ENCODE results near the gene PARD6G.
"Not testable (repeated sequence)": the region's sequence is repeated elsewhere in the genome, so short reads cannot be mapped to it uniquely, and the experiment has no call there.

Gene PARD6G

GRCh38 chr18:80241919-80242777, 5.2 kb downstream of the PARD6G start:
- DNase-seq (ENCODE audit: low read depth in 2 of 2), result no peak

GRCh38 chr18:80239830-80240229, 7.5 kb downstream of the PARD6G start:
- no peak for DNase-seq (ENCODE audit: low read depth in 2 of 2)

GRCh38 chr18:80238651-80239260, 8.6 kb downstream of the PARD6G start:
- DNase-seq (ENCODE audit: low read depth in 2 of 2), result no peak

DNA sequence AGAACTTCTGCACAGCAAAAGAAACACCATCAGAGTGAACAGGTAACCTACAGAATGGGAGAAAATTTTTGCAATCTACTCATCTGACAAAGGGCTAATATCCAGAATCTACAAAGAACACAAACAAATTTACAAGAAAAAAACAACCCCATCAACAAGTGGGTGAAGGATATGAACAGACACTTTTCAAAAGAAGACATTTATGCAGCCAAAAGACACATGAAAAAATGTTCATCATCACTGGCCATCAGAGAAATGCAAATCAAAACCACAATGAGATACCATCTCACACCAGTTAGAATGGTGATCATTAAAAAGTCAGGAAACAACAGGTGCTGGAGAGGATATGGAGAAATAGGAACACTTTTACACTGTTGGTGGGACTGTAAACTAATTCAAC, 9.8 kb downstream of the PARD6G start:
- not testable (repeated sequence) for DNase-seq (ENCODE audit: low read depth in 2 of 2)

GRCh38 chr18:80234398-80234797, 12.9 kb downstream of the PARD6G start:
- DNase-seq (ENCODE audit: low read depth in 2 of 2), result no peak

DNA sequence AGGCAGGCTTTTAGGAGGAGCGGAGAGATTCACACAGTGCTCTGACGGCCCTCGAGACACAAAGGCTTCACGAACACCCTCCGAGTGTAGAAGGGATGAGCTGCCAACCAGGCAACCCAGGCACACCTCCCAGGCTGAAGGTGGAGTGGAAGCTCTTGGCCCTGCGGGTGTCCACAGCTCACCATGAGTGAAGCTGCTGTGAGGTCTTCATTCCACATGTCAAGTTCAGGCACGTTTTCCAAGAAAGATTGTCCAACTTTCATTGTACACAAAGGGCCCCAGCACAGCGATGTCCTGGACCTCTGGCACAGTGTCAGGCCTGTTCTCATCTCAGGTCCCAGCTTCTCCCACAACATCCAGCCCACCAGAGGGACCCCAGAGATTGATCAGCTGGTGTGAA, 13.4 kb downstream of the PARD6G start:
- DNase-seq (ENCODE audit: low read depth in 2 of 2), result no peak

DNA sequence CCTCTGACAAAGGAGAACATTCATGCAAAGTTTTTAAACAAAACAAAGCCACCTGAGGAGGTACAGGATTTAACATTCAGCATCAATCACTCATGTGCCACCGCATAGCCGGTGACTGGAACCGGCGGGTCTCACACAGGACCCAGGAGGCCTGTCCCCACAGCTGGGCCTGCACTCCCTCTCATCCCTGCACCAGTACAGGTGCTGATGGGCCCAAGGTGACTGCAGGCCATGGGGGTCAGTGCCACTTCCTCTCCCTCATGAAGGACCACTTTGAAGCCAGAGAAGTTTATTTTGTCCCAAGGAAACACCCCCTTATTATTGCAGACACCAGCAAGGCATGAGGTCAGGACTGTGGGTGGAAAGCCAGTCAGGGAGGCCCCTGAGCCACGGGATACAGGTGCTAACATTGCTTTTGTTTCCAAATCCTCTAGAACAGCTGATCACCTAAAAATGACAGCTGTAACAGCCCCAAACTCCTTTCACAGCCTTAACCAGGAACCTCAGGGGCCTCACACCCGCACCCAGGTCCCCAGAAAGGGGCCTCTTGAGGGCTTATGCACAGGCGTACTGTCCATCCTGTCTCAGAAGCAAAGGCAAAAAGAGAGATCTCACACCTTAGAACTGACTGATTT, 14.0 kb downstream of the PARD6G start:
- DNase-seq (ENCODE audit: low read depth in 2 of 2), result no peak

DNA sequence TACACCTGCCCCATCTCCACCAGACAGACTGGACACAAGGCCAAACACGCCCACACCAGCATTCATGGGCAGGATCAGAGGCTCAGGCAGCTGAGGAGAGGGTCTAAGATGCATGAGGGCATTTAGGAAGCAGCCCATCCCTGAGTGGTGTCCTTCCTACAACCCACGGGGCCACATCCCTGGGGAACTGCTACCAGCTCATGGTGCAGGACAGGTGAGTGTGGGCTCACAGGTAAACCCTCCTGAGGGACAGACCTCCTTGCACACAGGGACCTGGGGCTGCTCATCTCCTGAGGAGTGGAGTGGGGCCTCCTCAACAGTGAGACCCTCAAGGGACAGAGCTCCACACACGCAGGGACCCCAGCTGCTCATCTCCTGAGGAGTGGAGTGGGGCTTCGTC, 14.6 kb downstream of the PARD6G start:
- no peak for DNase-seq (ENCODE audit: low read depth in 2 of 2)

- DNase-seq (ENCODE audit: low read depth in 2 of 2), result no peak
Observed at GRCh38 chr18:80232030-80232429, 15.3 kb downstream of the PARD6G start.

- DNase-seq (ENCODE audit: low read depth in 2 of 2), result no peak
Observed at GRCh38 chr18:80231616-80232015, 15.7 kb downstream of the PARD6G start.

DNA sequence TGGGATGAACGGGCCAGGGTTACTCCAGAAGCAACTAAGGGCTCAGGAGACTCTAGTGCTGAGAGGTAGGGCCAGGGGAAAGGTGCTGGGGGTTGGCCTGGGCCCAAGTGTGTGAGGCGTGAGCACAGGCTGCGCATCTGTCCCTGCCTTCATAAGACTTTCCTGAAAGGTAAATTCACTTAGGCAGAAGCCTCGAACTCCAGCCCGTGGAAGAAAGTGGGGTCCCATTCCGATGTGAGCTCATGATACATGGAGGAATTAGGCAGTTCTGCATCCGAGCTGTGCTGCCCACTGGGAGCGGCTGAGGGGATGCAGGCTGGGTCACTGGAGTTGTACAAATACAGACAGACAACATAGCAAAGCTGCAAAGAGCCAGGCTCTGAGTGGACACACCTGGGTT, 16.2 kb downstream of the PARD6G start:
- no peak for DNase-seq (ENCODE audit: low read depth in 2 of 2)

GRCh38 chr18:80229766-80230745, 17.3 kb downstream of the PARD6G start:
- no peak for DNase-seq (ENCODE audit: low read depth in 2 of 2)

DNA sequence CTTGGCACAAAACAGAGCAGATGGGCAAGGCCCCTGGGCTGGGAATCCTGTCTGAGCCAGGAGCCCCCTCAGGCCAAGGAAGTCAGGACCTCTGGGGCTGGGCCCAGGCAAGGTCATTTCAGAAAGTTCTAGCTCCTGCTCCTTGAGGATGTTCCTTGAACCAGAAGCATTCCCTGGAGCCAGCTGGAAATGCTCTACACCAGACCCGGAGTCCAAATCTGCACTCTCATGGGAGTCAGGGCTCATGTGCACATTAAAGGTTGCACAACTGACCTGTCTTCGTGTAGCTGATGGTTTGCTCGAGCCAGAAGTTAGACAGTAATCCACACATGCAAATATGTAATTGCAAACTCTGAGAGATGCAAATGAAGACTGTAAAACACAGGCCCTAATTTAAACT, 18.0 kb downstream of the PARD6G start:
- DNase-seq (ENCODE audit: low read depth in 2 of 2), result no peak

GRCh38 chr18:80228051-80228848, 19.1 kb downstream of the PARD6G start:
- DNase-seq (ENCODE audit: low read depth in 2 of 2), result no peak

GRCh38 chr18:80227472-80227871, 19.8 kb downstream of the PARD6G start:
- DNase-seq (ENCODE audit: low read depth in 2 of 2), result no peak

DNA sequence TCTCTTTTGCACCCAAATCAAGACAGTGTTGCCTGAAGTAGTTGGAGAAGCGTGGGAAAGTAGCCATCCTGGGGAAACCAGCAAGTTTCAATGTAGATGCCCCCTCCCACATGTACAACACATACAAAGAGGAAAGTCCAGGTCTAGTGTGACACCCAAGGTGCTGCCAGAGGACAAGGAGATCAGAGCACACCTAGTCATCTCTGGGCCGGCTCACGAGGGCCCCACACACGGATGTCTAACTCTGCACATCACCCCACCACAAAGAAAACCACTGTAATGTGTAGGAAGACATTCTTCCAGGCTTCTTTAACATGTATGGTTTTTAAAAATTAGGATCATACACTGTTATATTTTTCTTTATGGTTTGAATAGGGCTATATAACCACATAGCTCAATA, 21.6 kb downstream of the PARD6G start:
- DNase-seq (ENCODE audit: low read depth in 2 of 2), result no peak

DNA sequence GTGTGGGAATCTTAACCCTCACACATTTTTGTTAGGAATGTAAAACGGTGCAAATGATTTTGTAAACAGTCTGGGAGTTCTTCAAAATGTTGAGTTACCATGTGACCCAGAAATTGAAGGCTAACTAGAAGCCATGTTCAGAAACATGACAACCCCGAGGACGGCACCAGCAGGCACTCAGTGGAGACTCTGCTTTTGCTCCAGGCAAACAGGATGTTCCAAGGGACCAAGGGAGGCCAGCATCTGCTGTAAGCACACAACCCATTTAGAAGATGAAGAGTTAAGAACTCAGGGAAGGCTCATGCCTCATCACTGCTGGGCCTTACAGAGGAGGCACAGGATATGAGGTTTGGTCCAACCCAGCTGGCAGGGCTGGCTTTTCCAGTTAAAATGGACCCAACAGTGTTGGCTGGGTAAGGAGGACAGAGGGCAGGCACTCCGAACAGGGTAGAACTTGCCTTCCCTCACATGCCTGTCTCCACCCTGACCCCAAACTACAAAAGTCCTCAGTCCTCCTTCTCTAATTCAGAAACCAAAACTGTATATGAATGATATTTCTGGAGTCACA, 23.6 kb downstream of the PARD6G start:
- no peak for DNase-seq (ENCODE audit: low read depth in 2 of 2)

DNA sequence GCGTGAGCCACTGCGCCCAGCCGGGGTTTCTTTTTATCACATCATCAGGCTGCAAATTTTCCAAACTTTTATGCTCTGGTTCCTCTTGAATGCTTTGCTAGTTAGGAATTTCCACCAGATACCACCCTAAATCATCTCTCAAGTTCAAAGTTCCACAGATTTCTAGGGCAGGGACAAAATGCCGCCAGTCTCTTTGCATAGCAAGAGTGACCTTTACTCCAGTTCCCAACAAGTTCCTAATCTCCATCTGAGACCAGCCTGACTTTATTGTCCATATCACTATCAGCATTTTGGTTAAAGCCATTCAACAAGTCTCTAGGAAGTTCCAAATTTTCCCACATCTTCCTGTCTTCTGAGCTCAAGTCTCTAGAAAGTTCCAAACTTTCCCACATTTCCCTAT, 27.8 kb downstream of the PARD6G start:
- not testable (repeated sequence) for DNase-seq (ENCODE audit: low read depth in 2 of 2)

- DNase-seq (ENCODE audit: low read depth in 2 of 2), result no peak
Observed at GRCh38 chr18:80218341-80219227, 28.7 kb downstream of the PARD6G start.

GRCh38 chr18:80213182-80213581, 34.1 kb downstream of the PARD6G start:
- no peak for DNase-seq (ENCODE audit: low read depth in 2 of 2)

All from stimulated activated CD4-positive, alpha-beta T cell treated with anti-CD3 and anti-CD28 coated beads, Interleukin-4, amount 100 ng/mL, for 48 hours (primary cell).